HG03354 (cell line): ENCODE measurements around the gene ARHGAP11A.

Experiments used
- ATAC-seq: cut with Tn5 transposase; IDR thresholded peaks from one replicate; pipeline ENCODE4 v1.9.1; 2021; ENCODE audit warnings: mild to moderate bottlenecking; ENCODE audit not compliant: unreplicated experiment, poor library complexity, severe bottlenecking

ARHGAP11A gene

DNA sequence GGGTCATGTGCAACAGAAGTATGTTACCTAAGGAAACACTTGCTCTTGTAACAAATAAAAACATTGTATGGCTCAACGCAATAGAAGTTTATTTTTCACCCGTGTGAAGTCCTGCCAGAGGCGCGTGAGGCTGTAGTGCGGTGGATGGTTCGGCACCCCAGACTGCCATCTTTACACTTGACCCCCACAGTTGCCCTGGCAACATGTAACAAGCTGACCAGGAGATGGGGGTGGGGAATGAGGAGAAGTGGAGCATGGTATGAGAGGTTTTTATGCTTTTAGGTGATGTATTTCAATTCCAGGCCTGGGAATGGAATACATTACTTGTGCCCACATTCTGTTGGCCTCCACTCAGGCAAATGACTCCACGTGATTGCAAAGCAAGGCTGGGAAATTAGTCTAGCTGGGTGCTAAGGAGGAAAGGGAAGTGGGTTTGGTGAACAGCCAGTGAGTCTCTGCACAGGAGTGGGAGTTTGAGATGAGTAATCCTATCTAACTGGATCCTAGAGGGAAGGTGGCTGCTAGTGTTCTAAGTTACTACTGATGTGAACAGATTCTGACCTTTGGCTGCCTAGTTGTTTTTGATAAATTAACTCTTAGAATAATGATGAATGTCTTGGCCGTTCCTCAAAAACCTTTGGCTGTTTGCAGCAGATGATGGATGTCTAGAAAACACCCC lies 68.7 kb downstream of the ARHGAP11A start:
- no peak for ATAC-seq

GRCh38 chr15:32685576-32685975 lies 70.3 kb downstream of the ARHGAP11A start:
- no peak for ATAC-seq

GRCh38 chr15:32687556-32687955 lies 72.3 kb downstream of the ARHGAP11A start:
- no peak for ATAC-seq

DNA sequence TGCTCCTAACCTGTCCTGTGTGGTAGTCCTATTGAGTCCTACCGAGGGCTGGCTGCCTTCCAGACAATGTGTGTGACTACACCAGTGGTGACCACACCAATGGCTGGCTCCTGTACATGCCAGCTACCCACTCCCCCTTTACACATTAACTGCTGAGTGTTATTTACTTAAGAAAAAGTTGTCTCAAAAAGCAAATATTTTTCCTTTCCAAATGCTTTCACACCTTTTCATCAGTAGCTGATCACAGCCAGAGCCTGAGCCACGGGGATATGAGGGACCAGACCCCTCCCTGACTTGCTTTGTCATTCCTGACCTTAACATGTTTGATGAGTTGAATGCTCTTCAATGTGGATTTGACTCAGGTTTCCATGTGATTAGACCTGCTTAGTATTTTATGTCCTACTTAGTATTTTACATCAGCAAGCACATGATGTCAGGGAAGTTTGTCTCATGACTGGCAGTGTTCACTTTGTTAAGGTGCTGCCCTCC lies 72.9 kb downstream of the ARHGAP11A start:
- ATAC-seq = no peak
